HG03432 (cell line): Measurements from ENCODE around the gene KANSL2.
"Not testable (repeated sequence)": the region's sequence is repeated elsewhere in the genome, so short reads cannot be mapped to it uniquely, and the experiment has no call there.

Source experiments
- ATAC-seq: cut with Tn5 transposase; IDR thresholded peaks from one replicate; pipeline ENCODE4 v1.9.1; 2021; ENCODE audit warnings: mild to moderate bottlenecking, moderate library complexity; ENCODE audit not compliant: unreplicated experiment

KANSL2 gene, protein sequence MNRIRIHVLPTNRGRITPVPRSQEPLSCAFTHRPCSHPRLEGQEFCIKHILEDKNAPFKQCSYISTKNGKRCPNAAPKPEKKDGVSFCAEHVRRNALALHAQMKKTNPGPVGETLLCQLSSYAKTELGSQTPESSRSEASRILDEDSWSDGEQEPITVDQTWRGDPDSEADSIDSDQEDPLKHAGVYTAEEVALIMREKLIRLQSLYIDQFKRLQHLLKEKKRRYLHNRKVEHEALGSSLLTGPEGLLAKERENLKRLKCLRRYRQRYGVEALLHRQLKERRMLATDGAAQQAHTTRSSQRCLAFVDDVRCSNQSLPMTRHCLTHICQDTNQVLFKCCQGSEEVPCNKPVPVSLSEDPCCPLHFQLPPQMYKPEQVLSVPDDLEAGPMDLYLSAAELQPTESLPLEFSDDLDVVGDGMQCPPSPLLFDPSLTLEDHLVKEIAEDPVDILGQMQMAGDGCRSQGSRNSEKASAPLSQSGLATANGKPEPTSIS

DNA sequence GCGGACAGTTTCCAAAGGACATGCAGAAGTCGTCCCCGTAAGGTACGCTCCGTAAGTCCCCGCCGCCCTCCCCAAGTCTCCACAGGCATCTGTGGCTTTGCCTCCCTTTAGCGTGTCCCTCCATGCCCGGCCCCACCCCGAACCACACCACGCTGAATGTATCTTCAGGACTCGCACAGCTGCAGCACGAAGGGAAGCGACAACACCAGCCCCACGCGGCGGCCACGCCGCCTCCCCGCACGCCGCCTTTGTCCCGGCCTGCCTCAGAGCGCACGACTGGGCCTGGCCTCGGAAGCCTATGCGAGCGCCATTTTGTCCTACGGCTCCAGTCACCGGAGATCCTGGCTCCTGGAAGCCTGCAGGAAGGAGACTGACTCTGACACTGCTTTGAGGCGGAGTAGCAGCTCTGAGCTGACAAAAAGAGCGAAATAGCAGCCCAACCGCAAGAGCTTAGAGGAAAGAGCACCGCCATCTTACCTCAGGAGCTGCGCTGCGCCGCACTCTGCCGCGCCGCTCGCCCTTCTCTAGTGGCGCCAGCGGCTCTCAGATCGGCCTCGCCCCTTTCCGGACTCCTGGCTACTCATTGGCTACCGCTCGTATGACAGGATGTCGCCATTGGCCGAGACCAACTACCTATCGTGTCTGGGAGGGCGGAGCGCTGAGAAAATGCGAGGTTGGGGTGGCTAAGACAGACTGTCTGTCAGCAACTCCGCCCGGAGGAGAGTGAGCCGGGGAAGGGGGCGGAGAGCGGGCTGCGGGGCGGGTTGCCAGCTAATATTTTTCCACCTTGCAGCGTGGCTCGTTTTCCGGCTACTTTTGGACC lies at the start of gene KANSL2:
Gene KANSL2 (minus strand): TSS at position 529 of the 823 bp plus-strand sequence. CDS start 606 bp downstream, outside the sequence.
- ATAC-seq: peak; percentile 97

- no peak for ATAC-seq
These were observed 46.8 kb upstream of the KANSL2 start for GRCh38 chr12:48728807-48729206.

DNA sequence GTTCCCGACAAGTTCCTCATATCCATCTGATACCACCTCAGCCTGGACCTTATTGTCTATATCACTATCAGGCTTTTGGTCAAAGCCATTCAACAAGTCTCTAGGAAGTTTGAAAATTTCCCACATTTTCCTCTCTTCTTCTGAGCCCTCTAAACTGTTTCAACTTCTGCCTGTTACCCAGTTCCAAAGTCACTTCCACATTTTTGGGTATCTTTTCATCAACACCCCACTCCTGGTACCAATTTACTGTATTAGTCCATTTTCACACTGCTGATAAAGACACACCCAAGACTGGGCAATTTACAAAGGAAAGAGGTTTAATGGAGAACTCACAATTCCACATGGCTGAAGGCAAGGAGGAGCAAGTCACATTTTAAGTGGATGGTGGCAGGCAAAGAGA lies 38.7 kb upstream of the KANSL2 start:
- not testable (repeated sequence) for ATAC-seq

- ATAC-seq: not testable (repeated sequence)
These were observed 38.1 kb upstream of the KANSL2 start for GRCh38 chr12:48720171-48720570.

DNA sequence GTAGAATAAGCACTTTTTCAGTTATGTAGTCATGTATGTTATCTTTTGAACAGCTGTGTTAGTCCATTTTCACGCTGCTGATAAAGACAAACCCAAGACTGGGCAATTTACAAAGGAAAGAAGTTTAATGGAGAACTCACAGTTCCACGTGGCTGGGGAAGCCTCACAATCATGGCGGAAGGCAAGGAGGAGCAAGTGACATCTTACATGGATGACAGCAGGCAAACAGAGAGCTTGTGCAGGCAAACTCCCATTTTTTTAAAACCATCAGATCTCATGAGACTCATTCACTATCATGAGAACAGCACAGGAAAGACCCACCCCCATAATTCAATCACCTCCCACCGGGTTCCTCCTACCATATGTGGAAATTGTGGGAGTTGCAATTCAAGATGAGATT lies 37.0 kb upstream of the KANSL2 start:
- not testable (repeated sequence) for ATAC-seq

- ATAC-seq: peak; percentile 0
These were observed 35.2 kb upstream of the KANSL2 start for GRCh38 chr12:48717252-48717695.

DNA sequence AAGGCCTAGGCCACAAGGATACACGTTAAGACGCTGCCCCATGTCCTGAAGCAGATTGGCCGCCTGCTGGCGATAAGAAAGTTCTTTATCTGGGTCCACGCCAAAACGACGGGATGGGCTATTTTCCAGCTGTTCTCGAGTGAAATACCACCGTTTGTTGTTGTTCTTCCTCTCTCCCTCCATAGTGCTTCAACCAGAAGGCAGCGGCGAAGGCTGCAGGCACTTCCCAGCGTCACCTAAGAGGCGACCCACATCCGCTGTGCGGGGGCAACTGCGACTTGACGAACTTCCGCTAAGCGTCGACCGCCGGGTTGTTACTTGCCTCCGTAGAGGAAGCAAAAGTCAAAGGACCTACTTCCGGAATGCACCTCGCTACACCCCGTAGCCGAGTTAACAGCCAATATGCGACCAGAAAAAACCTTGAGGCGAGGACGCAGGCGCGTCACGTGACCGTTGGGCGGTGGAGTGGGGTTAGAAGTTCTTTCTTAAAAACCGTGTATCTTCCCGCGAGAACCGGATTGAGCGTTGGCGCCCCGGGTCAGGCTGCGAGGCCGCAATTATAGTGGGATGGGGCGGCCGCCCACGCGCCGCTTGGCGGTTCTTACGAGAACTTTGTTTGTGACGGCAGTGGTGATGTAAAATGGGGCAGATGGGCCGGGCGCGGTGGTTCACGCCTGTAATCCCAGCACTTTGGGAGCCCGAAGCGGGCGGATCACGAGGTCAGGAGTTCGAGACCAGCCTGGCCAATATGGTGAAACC lies 34.6 kb upstream of the KANSL2 start, which contains the start of gene CCNT1:
Gene CCNT1 (minus strand): TSS at position 215 of the 759 bp plus-strand sequence. CDS start 32 bp downstream, at position 183.
- ATAC-seq: peak; percentile 95

GRCh38 chr12:48716168-48716492 lies 34.1 kb upstream of the KANSL2 start:
- no peak for ATAC-seq

DNA sequence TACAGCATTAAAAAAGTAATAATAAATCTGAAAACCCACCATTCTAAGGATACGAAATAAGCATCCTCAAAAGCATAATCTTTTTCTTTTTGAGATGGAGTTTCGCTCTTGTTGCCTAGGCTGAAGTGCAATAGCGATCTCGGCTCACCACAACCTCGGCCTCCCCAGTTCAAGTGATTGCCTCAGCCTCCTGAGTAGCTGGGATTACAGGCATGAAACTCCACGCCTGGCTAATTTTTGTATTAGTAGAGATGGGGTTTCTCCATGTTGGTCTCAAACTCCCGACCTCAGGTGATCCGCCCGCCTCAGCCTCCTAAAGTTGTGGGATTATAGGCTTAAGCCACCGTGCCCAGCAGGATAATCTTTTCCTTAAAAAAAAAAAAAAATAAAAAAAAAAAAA lies 30.2 kb upstream of the KANSL2 start:
- ATAC-seq: no peak

GRCh38 chr12:48698822-48699221 lies 16.8 kb upstream of the KANSL2 start:
- not testable (repeated sequence) for ATAC-seq

GRCh38 chr12:48696626-48697025 lies 14.6 kb upstream of the KANSL2 start:
- no peak for ATAC-seq

- no peak for ATAC-seq
These were observed 13.8 kb upstream of the KANSL2 start for GRCh38 chr12:48695859-48696258.

- no peak for ATAC-seq
These were observed 12.0 kb upstream of the KANSL2 start for GRCh38 chr12:48694038-48694437.

GRCh38 chr12:48693572-48693971 lies 11.5 kb upstream of the KANSL2 start:
- ATAC-seq: no peak

DNA sequence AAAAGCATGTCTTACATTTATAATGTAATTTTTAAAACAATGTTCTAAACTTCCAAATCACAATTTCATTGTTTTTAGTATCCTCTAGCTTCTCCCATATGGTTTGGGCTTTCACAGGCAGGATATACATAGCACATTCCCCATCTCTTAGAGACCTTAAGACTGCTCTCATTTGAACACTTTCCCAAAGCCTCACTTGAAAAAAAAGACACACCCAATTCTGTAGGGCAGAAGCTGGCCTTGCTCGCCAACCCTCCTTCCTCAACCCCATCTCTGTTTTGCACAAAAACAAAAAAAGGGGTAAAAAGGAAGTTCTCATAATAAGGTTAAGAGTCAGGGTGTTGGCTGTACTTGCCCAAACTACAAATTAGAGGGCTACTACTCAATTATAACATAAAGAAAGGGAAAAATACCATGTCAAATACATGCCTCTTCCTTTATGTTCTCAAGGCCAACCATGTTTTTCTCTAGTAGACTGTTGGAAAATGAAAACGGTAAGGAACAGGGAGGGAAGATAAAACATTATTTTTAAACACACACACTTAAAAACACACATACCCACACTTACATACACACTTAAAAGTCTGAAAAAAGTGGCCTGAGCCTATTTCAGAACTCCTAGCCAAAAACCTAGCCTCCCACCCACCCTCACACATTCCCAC lies 9.9 kb upstream of the KANSL2 start:
- no peak for ATAC-seq

- no peak for ATAC-seq
These were observed 9.0 kb upstream of the KANSL2 start for GRCh38 chr12:48690990-48691389.

- ATAC-seq: no peak
These were observed 8.4 kb upstream of the KANSL2 start for GRCh38 chr12:48690436-48690835.

- ATAC-seq: no peak
These were observed 6.8 kb upstream of the KANSL2 start for GRCh38 chr12:48688836-48689235.

DNA sequence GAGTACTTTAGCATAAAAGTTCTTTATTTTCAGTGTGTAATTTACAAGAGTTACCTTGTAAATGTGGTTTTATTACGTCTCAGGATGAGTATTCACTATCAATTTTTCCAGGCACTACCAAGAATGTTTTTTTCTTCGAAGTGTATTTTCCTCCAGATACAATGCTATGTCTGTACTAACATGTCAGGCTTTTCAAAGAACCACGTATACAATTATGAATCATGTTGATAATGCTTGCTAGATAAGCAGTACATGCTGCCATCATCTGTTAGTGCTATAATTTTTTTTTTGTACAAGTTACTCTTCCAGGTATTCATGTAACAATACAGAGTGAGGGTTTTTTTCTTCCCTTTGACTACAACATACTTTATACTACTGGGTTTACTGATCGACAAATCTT lies 5.6 kb upstream of the KANSL2 start:
- no peak for ATAC-seq

DNA sequence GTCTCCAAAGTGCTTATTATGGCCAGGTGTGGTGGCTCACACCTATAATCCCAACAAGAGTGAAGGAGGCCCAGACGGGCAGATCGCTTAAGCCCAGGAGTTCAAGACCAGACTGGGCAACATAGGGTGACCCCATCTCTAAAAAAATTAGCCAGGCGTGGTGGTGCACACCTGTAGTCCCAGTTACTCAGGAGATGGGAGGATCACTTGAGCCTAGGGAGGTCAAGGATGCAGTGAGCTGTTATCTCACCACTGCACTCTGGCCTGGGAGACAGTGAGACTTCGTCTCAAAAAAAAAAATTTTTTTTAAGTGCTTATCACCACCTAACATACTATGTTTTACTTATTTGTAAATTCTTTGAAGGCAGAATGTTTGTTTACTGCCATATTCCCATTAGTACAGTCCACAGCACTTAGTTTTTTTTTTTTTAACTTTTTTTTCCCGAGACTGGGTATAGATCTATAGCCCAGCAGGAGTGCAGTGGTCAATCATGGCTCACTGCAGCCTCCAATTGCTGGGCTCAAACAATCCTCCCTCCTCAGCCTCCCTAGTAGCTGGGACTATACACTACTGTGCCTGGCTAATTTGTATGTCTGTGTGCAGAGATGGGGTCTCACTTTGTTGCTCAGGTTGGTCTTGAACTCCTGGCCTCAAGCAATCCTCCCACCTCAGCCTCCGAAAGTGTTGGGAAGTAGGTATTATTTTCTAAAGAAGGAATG lies 4.7 kb upstream of the KANSL2 start:
- ATAC-seq: no peak
